HG03025 (cell line): ENCODE data around the gene NQO2.
"Not testable (repeated sequence)": the region's sequence is repeated elsewhere in the genome, so short reads cannot be mapped to it uniquely, and the experiment has no call there.

ENCODE experiments used
- ATAC-seq: cut with Tn5 transposase; IDR thresholded peaks from one replicate; pipeline ENCODE4 v1.9.1; 2021; ENCODE audit warnings: mild to moderate bottlenecking, moderate library complexity; ENCODE audit not compliant: unreplicated experiment, low FRiP score

Gene NQO2

DNA sequence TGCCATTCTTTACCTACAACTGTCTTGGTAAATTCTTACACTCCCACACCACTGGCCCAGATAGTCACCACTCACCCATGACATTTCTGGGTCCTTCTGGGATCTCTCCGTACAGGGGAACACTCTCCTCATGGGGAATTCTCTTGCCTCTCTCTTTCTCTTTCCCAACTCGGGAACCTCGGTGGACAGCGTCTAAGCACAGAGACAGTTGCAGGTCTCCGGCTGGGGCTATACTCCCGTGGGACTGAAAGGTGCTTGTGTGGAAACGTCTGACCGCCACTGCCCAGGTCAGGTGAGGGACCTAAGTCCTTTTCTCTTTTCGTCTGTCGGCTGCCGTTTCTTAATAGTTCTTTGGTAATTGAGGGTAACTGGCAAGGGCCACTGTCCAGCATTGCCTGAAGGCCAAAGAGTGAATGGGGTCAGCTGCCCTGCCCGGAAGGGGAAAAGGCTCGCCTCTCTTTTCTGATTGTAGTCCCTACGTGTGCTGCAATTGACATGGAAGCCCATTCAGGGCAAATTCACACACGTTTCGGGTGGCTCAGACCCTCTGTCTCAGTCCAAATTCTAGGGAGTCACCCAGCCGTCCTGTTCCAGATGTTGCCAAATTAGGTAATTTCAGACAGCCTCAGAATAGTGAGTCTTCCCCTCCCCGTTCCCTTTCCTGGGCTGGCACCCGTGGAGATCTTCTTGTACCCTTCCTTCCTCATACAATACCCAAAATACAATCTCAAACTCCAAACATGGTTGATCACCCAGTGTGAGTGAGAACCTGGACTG, 37.4 kb downstream of the NQO2 start:
- no peak for ATAC-seq

DNA sequence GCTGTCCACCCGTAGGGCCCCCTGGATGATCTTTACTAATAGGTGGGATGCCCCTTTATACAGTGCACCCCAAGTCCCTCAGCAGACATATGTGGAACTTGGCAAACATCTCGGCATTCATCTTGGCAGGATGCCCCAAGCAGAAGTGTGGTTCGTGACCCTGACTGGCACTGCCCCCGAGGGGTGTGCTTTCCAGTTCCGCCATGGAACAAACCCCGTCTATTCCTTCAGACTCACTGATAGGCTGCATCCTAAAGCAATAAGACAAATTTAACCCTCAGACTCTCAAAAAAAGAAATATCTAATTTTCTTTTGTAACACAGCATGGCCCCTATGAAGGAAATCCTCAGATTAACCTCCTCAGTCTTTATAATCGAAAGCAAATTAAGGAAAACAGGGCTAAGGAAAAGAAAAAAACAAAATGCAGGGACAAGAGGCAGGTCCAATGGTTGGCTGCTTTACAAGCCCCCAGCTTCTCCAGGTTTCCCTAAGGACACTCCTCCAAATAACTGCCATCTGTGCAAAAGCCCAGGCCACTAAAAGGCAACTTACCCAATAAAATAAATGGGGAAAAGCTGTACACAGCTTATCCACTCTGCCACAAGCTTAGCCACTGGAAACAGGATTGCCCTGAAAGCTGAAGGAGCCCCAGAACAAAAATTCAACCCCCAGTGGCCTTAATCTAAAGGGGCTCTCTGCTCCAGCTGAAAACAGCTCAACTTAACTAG, 38.1 kb downstream of the NQO2 start:
- no peak for ATAC-seq

DNA sequence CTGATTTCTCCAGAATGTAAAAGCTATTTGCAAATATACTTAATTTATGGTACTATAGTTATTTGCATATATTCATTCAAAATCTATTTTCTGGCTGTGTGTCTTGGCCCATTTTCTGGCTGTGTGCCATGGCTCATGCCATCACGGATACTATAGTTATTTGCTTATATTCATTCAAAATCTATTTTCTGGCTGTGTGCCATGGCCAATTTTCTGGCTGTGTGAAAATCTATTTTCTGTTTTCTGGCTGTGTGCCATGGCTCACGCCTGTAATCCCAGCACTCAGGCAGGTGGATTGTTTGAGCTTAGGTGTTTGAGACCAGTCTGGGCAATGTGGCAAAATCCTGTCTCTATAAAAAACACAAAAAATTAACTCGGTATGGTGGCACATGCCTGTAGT, 39.7 kb downstream of the NQO2 start:
- no peak for ATAC-seq

DNA sequence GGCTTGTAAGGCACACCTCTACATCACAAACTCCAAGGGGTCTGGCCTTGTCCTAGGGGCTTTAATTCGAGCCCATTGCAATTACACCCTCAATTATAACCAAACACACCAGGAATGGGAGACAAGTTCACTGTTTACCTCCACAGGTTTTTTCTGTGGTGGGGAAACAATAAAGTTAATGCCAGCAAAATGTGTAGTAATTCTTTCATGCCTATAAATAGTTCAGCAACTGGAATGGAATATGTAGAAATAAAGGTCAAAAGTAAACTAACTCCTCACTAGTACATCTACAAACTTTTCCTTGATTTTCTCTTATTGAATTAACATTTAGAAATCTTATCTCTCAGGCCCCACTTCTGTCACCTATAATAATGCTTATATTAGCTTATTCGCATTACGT, 41.5 kb downstream of the NQO2 start:
- no peak for ATAC-seq

DNA sequence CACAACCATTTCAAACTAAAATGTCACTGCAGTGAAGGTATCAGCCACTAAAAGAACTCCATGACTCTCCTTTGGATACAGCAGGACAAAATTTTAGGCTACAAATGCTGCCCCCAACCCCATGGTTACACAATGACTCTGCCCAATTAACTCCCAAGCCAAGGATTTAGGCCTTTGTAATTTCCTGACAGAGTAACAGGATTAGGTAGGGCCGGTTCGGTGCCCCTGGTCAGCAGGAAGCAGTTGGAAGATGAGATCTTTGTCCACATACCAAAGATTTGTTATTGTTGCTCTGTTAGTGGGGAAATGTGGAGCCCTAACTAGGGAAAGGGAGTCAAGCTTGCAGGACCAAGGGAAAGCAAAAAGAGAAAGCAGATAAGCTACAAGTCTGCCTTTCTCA, 41.9 kb downstream of the NQO2 start:
- ATAC-seq = no peak

DNA sequence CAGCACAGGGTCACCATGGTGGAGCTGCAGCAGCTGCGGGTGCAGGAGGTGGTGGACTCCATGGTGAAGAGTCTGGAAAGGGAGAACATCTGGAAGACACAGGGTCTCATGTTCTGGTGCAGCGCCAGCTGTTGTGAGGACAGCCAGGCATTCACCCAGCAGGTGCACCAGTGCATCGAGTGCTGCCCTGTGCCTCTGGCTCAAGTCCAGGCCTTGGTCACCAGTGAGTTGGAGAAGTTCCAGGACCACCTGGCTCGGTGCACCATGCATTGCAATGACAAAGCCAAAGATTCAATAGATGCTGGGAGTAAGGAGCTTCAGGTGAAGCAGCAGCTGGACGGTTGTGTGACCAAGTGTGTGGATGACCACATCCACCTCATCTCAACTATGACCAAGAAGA, 45.7 kb downstream of the NQO2 start:
- no peak for ATAC-seq

DNA sequence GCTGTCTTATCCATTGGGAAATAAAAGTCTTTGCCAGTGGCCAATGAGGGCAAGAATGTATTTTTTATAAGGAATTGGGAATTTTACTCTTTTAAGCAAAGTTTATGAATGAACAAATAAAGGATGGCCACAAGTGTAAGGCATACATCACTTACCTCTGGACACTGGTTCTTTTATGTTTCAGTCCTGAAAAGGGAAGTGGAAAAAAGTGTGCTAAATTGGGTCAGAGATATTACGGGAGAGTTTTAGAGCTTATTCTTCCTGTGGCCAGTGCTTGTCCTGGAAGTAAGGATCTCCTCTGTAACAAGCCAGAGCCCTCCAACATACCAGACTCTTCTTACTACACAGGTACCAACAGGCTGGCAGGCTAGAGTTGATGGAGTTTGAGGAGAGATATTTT, 46.1 kb downstream of the NQO2 start:
- no peak for ATAC-seq

DNA sequence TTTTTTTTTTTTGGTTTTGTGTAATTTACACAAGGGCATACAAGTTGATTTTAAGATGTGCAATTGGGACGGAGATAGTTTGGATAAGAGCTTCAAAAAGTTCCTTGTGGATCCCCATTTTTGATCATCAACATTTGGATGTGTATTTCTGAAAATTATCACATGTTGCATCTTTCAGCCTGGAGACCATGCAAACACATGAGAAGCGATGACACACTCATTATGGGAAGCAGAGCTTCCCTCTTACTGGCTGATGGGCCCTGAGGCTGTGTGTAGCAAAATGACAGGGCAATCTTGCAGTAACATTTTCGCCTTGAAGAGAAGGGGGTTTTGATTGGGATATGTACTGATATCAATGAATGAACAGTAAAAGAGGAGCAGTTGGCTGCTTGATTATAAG, 46.6 kb downstream of the NQO2 start:
- no peak for ATAC-seq

DNA sequence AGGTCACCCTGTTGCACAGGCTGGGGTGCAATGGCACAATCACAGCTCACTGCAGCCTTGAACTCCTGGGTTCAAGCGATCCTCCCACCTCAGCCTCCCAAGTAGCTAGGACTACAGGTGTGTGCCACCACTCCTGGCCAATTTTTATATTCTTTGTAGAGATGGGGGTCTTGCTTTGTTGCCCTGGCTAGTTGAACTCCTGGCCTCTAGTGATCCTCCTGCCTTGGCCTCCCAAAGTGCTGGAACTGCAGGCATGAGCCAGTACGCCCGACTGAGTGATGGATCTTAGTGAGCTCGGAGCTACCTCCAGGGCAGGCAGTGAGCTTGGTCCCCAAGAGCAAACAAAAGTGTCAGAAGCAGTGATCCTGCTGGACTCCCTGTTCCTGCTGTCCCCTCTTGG, 48.3 kb downstream of the NQO2 start:
- not testable (repeated sequence) for ATAC-seq

DNA sequence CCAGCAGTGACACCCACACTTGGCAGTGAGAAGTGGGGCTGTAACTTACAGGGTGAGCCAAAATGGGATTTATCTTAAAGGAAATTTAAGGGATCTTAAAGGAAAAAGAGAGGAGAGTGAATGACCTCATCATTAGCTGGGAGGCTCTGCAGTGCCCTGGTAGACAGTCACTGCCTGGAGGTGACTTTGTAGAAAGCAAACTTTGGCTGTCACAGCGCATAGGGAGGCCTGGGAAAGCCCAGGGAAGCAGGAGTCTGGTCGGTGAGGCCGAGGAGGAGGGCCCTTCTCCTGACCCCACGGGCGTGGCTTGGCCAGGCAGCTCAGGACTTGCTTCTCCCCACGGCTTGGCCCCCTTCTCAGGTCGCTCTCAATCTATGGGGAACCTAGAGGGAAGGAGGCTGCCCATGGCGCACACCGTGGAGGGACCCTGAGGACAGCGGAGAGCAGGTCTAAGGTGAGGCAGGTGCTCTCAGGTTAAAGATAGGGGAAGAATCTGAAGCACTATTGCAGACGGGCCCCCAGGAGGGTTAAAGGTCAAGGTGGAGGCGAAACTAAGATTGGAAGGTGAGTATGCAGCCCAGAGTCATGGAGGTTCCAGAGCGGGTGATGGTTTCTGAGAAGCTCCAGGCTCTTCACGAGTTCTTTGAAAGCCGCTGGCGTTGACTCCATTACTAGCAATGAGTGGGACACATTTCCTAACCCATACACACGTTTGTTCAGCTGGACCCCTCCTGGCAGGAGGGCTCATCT, 53.0 kb downstream of the NQO2 start:
- ATAC-seq = no peak

DNA sequence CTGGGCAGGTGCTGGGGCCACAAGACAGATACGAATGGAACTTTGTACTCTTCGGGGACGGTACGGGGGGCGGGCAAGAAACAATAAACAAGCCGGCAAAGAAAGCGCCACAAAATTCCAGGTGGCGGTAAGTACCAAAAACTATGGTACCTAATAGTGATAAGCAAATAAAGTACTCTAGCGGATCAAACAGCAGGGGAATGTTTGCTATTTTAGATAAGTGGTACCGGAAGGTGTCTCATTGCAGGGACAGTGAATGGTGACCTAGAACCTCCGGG, 53.5 kb downstream of the NQO2 start:
- no peak for ATAC-seq

DNA sequence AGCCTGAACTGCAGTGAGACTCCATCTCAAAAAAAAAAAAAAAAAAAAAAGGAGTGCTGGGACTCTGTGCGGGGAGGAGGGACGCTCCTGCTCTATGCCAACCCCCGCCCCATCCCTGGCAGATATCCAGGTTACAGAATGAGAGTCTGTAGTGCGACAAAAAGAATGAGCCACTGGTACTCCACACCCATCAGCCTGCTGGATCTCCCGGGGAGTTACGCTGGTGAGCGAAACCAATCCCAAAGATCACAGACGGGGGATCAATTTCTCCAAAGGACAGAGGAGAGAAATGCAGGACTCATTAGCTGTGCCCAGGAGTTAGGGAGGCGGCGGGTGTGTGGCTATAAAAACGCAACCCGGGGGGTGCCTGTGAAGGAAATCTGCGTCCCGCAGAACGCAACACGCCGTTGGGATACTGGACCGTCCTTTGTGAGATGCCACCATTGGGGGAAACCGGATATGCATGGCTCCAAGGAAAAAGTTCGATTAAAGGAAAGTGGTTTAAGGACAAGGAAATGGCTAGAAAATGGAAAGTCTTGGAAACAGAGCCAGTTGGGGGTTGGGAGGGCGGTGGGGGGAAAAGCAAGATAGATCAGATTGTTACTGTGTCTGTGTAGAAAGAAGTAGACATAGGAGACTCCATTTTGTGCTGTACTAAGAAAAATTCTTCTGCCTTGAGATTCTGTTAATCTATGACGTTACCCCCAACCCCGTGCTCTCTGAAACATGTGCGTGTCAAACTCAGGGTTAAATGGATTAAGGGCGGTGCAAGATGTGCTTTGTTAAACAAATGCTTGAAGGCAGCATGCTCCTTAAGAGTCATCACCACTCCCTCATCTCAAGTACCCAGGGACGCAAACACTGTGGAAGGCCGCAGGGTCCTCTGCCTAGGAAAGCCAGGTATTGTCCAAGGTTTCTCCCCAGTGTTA, 54.8 kb downstream of the NQO2 start:
- not testable (repeated sequence) for ATAC-seq

DNA sequence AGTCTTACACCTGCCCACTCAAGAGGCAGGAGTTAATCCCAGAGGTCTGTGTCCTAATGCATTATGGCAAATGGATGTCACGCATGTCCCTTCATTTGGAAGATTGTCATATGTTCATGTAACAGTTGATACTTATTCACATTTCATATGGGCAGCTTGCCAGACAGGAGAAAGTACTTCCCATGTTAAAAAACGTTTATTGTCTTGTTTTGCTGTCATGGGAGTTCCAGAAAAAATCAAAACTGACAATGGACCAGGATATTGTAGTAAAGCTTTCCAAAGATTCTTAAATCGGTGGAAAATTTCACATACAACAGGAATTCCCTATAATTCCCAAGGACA, 55.4 kb downstream of the NQO2 start:
- ATAC-seq = not testable (repeated sequence)

DNA sequence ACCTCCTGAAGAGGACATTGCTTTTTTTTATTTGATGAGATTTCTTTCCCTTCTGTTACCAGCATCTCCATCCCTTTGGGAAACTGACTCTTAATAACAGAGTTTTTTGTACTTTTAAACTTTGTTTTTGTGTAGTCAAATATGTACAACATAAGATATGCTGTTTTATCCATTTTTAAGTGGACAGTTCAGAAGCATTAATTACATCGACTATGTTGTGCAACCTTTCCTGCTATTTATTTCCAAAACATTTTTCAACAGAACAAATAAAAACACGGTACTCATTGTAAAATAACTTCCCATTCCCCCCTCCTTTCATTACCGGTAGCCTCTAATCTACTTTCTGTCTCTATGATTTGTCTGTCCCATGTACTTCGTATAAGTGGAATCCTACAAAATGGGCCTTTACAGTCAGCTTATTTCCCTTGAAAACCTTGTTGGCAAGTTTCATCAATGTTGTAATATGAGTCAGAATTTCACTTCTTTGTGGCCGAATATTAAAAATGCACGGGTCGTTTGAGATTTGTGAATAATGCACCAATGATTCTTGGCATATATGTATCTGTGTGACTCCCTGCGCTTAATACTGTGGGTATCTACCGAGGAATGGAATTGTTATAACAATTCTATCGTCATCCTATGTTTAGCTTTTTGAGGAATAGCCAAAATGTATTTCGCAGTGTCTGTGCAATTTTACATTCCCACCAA, 57.5 kb downstream of the NQO2 start:
- no peak for ATAC-seq

DNA sequence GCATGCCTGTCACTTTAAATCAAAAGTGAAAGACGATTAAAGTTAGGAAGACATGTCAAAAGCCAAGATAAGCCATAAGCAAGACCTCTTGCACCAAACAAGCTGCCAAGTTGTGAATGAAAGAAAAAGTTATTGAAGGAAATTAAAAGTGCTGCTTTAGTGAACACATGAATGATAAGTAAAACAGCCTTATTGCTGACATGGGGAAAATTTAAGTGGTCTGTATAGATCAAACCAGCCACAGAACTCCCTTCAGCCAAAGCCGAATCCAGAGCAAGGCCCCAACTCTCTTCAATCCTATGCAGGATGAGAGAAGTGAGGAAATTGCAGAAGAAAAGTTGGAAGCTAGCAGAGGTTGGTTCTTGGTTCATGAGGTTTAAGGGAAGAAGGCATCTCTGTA, 59.3 kb downstream of the NQO2 start:
- no peak for ATAC-seq

DNA sequence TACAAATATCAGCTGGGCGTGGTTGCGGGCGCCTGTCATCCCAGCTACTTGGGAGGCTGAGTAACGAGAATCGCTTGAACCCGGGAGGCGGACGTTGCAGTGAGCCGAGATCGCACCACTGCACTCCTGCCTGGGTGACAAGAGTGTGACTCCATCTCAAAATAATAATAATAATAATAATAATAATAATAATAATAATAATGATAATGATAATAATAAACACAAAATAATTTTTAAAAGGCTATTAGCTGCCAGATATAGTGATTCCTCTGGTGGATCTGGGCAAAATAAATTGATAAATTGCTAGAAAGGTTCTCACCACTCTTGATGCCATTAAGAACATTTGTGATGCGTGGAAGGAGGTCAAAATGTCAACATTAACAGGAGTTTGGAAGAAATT, 60.4 kb downstream of the NQO2 start:
- not testable (repeated sequence) for ATAC-seq

DNA sequence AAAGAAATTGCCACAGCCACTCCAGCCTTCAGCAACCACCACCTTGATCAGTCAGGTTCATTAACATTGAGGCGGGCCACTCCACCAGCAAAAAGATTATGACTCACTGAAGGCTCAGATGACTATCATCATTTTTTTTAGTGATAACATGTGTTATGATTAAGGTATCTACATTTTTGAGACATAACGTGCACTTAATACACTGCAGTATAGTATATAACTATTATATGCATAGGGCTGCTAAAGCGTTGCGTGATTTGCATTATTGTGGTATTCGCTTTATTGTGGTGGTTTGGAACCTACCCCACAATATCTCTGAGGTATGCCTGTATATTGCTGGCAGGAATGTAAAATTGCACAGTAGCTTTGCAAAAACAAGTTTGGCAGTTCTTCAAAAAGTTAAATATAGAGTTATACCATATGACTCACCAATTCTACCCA, 61.8 kb downstream of the NQO2 start:
- no peak for ATAC-seq

DNA sequence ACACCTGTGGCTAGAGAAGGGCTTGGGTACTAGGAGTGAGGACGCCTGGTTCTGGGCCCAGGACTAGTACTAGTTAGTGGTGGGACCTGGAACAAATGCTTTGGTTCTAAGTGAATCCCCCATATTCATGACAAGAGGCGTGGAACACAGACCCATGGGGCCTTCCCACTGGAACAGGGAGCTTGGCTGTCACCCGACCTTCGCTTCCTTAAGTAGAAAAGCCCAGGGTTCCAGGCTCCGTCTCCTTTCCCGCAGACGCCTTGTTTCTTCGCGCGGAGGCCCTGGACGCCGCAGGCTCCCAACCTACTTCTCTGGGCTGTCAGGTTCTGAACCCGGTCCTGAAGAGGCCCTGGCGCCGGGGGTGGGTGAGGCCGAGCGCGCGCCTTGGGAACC, 63.6 kb downstream of the NQO2 start:
- not testable (repeated sequence) for ATAC-seq

DNA sequence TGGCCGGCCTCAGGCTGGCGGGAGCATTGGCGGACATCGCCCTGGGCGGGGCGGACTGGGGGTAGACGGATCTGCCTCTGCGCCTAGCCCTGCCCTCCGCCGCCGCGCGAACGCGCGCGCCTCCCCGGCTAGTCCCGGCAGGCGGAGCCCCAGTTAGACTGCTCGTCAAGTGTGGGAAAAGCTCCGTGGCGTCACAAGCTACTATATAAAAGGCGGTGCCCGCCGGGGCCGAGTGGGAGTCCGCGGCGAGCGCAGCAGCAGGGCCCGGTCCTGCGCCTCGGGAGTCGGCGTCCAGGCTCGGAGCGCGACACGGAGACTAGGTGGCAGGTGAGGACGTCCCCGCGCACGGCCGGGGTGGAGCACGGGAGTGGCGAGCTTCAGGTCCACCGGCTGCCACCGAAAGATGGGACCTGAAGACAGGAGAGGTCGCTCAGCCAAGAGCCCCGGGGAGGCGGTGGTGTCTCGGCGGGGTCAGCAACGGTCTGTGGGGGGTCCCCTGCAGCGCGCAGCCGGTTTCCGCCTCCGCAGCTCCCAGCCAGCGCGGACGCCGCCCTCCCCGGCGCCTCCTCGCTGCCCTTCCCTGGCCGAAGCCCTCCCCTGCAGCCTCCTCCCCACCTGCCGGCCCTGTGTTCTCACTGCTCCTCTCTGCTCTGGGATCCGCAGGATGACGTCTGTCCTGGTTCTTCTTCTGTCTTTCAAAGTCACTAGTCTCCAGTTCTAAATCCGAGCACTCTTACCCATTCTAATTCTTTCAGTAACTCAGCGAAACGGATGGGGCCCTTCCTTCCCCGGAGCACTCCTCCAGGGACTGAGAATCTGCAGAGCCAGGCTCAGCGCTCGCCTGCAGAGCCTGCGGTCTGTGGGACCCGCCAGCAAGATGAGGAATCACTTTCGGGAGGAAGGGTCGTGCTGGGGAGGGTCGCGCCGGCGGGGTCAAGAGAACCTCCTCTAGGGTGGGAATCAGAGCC, 64.3 kb downstream of the NQO2 start:
- peak; percentile 65 for ATAC-seq
